Osteocyte (in vitro differentiated cells): ENCODE measurements around the gene ARMC2. TPM values are rescaled to one million over a fixed set of nuclear protein-coding genes. Genes with fewer than 3 reads are reported as not detected.

ENCODE experiments used
- DNase-seq: peaks from one replicate; pipeline ENCODE4 v3.0.0; 2021; ENCODE audit warnings: mixed read lengths; ENCODE audit not compliant: unreplicated experiment; ENCODE audit errors: extremely low spot score
- H3K27ac Mint-ChIP-seq: one replicate; pipeline ENCODE4 v1.8.0; 2021; ENCODE audit warnings: mild to moderate bottlenecking, mixed read lengths; ENCODE audit not compliant: unreplicated experiment
- H3K27me3 Mint-ChIP-seq: one replicate; pipeline ENCODE4 v1.8.0; 2021; ENCODE audit warnings: mixed read lengths; ENCODE audit not compliant: unreplicated experiment
- H3K36me3 Mint-ChIP-seq: one replicate; pipeline ENCODE4 v1.8.0; 2021; ENCODE audit warnings: mixed read lengths; ENCODE audit not compliant: unreplicated experiment
- H3K4me1 Mint-ChIP-seq: one replicate; pipeline ENCODE4 v1.8.0; 2021; ENCODE audit warnings: mixed read lengths; ENCODE audit not compliant: unreplicated experiment
- H3K4me3 Mint-ChIP-seq: one replicate; pipeline ENCODE4 v1.8.0; 2021; ENCODE audit warnings: mild to moderate bottlenecking, moderate library complexity, mixed read lengths; ENCODE audit not compliant: unreplicated experiment
- H3K9me3 Mint-ChIP-seq: one replicate; pipeline ENCODE4 v1.8.0; 2021; ENCODE audit warnings: mixed read lengths; ENCODE audit not compliant: unreplicated experiment
- CTCF ChIP-seq: fragments of 200-600 bp; sonication (generic); IDR thresholded peaks from 2 replicates; pipeline ENCODE4 v1.5.0; 2021; ENCODE audit warnings: antibody characterized with exemption, mild to moderate bottlenecking, moderate library complexity
- total RNA-seq: library from RNA; stranded (reverse); gene quantifications from 2 replicates; pipeline ENCODE4 v1.2.1, GENCODE V29; 2021

The ARMC2 gene
- total RNA-seq, 1 donor from 2014 or later, result 8.3 TPM

- H3K4me3 Mint-ChIP-seq, result no peak overlapping the region
- H3K9me3 Mint-ChIP-seq, result no peaks in the 10 kb centered on the region
- H3K27me3 Mint-ChIP-seq, result peaks cover 2% of the 10 kb centered on the region
- H3K4me1 Mint-ChIP-seq, result no peaks in the 10 kb centered on the region
- no peaks in the 10 kb centered on the region for H3K36me3 Mint-ChIP-seq
- H3K27ac Mint-ChIP-seq, result no peak overlapping the region
- no peak for TF ChIP-seq CTCF
- DNase-seq, result no peak
Observed at GRCh38 chr6:108961077-108961476, 112.9 kb downstream of the ARMC2 start.

GRCh38 chr6:108961985-108962384 lies 113.8 kb downstream of the ARMC2 start:
- Mint-ChIP-seq H3K27me3 (peaks cover 2% of the 10 kb centered on the region), H3K27ac (no peak overlapping the region), H3K4me1 (peaks cover 6% of the 10 kb centered on the region), H3K4me3 (no peak overlapping the region), H3K9me3 (no peaks in the 10 kb centered on the region), H3K36me3 (no peaks in the 10 kb centered on the region)
- no peak for TF ChIP-seq CTCF
- no peak for DNase-seq

GRCh38 chr6:108966251-108966650 lies 118.0 kb downstream of the ARMC2 start:
- Mint-ChIP-seq H3K27ac (no peak overlapping the region), H3K27me3 (no peaks in the 10 kb centered on the region), H3K36me3 (no peaks in the 10 kb centered on the region), H3K4me1 (peaks cover 9% of the 10 kb centered on the region), H3K4me3 (no peak overlapping the region), H3K9me3 (no peaks in the 10 kb centered on the region)
- DNase-seq, result no peak
- no peak for TF ChIP-seq CTCF

- Mint-ChIP-seq H3K36me3 (no peaks in the 10 kb centered on the region), H3K27me3 (no peaks in the 10 kb centered on the region), H3K4me3 (no peak overlapping the region), H3K27ac (no peak overlapping the region), H3K9me3 (no peaks in the 10 kb centered on the region), H3K4me1 (peaks cover 9% of the 10 kb centered on the region)
- no peak for DNase-seq
- TF ChIP-seq CTCF, result no peak
Observed at GRCh38 chr6:108966855-108967755, 118.9 kb downstream of the ARMC2 start.
